Thyroid gland (tissue), 4 donors: ENCODE data around the gene ALDH1A2. TPM values are rescaled to one million over a fixed set of nuclear protein-coding genes. Genes with fewer than 3 reads are reported as not detected.

Experiments
- DNase-seq, 2 donors: peaks; one replicate each; pipeline ENCODE4 v3.0.0-alpha.2; 2019
- H3K27ac ChIP-seq, 3 donors: fragments of 200-600 bp; sonication (generic); 1 replicate in 2 of 3; 2 replicates in 1 of 3; pipeline ENCODE4 v1.5.1; 2016 to 2019; ENCODE audit warnings: mild to moderate bottlenecking in 1 of 3, moderate library complexity in 1 of 3
- H3K27me3 ChIP-seq: fragments of 200-600 bp; sonication (generic); one replicate; pipeline ENCODE4 v1.5.1; 2019
- H3K36me3 ChIP-seq, 2 donors: fragments of 200-600 bp; sonication (generic); one replicate each; pipeline ENCODE4 v1.5.1; 2016 to 2019
- H3K4me1 ChIP-seq, 2 donors: fragments of 200-600 bp; sonication (generic); one replicate each; pipeline ENCODE4 v1.5.1; 2017 to 2019
- H3K4me3 ChIP-seq, 3 donors: fragments of 200-600 bp; sonication (generic); replicated peaks in 1 of 3; 1 replicate in 2 of 3; 2 replicates in 1 of 3; pipeline ENCODE4 v1.5.1; 2016; ENCODE audit warnings: mild to moderate bottlenecking in 1 of 3
- H3K9me3 ChIP-seq: fragments of 200-600 bp; sonication (generic); one replicate; pipeline ENCODE4 v1.5.1; 2017
- POLR2A ChIP-seq, 2 donors: fragments of 450-650 bp; IDR thresholded peaks; one replicate each; pipeline ENCODE4 v1.6.1; 2017; ENCODE audit warnings: antibody characterized with exemption in 2 of 2, mild to moderate bottlenecking in 2 of 2, moderate library complexity in 1 of 2
- WGBS, 2 donors: methylation state at CpG; one replicate each; pipeline ENCODE4 v1.1.5; 2017; 5-methylcytosine and 5-hydroxymethylcytosine counted together
- intact Hi-C: fragments of 100-400 bp; cut with DNase I; formaldehyde crosslinking; loops from one replicate; pipeline ENCODE4 v1.15.1; 2023
- total RNA-seq, 4 donors: library from RNA; depleted of rRNA; stranded (reverse); fragments of >200 nt; gene quantifications; one replicate each; pipeline ENCODE4 v1.2.3, GENCODE V29; 2016
- TF ChIP-seq, protein P1 (sequence below), 6 experiments: fragments of 200-600 bp in 3 of 6; fragments of 450-650 bp in 3 of 6; sonication (generic) in 3 of 6; IDR thresholded peaks; one replicate each; pipeline ENCODE4 v1.5.1; 2016 to 2019; ENCODE audit warnings: antibody characterized with exemption in 6 of 6, mild to moderate bottlenecking in 2 of 6, inconsistent platforms in 1 of 6, moderate library complexity in 1 of 6

ALDH1A2 gene
- total RNA-seq, 4 donors from 2014 or later = 0.98 to 12.4 (median 7.3) TPM

DNA sequence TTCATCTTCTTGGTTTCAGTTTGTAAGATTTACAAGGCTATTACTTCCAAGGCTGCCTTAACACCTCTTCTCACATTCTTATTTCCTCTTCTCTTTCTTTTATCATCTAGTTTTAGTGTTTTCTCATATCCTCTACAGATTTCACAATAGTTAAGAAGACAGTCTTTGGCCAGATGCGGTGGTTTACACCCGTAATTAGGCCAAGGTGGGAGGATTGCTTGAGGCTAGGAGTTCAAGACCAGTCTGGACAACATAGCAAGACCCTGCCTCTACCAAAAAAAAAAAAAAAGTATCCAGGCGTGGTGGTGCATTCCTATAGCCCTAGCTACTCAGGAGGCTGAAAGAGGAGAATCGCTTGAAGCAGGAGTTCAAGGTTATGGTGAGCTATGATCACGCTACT lies 3.5 kb upstream of the ALDH1A2 start:
- no peak for DNase-seq
- intact Hi-C loops = loop anchor here (5.0 kb wide), 1 partner anchor 202 kb away; no protein-coding TSS in a partner anchor
- H3K4me3 ChIP-seq = no peak overlapping the region
- no peak overlapping the region for H3K27ac ChIP-seq
- TF ChIP-seq, protein P1, sequence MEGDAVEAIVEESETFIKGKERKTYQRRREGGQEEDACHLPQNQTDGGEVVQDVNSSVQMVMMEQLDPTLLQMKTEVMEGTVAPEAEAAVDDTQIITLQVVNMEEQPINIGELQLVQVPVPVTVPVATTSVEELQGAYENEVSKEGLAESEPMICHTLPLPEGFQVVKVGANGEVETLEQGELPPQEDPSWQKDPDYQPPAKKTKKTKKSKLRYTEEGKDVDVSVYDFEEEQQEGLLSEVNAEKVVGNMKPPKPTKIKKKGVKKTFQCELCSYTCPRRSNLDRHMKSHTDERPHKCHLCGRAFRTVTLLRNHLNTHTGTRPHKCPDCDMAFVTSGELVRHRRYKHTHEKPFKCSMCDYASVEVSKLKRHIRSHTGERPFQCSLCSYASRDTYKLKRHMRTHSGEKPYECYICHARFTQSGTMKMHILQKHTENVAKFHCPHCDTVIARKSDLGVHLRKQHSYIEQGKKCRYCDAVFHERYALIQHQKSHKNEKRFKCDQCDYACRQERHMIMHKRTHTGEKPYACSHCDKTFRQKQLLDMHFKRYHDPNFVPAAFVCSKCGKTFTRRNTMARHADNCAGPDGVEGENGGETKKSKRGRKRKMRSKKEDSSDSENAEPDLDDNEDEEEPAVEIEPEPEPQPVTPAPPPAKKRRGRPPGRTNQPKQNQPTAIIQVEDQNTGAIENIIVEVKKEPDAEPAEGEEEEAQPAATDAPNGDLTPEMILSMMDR (IDR thresholded peaks at IDR 0.05) = no peak
- TF ChIP-seq POLR2A (IDR thresholded peaks at IDR 0.05) = no peak
- peaks cover 25% of the 10 kb centered on the region for H3K27me3 ChIP-seq
- WGBS, 2 donors = 95 to 98% methylated on average over 5 of the region's 5 CpGs
- H3K4me1 ChIP-seq = peaks cover 11 to 15% of the 10 kb centered on the region in 2 donors
- H3K36me3 ChIP-seq = no peaks in the 10 kb centered on the region
- no peaks in the 10 kb centered on the region for H3K9me3 ChIP-seq

GRCh38 chr15:58066042-58066867 lies 744 bp upstream of the ALDH1A2 start:
- peak; percentile 51 to 66 for DNase-seq
- H3K36me3 ChIP-seq = no peaks in the 10 kb centered on the region
- peaks cover 11 to 15% of the 10 kb centered on the region in 2 donors for H3K4me1 ChIP-seq
- no peak for TF ChIP-seq POLR2A (IDR thresholded peaks at IDR 0.05)
- TF ChIP-seq, protein P1 (IDR thresholded peaks at IDR 0.05) = peak; percentile 44 to 91 (median 74)
- intact Hi-C loops = loop anchor here (5.0 kb wide), 1 partner anchor 199 kb away; no protein-coding TSS in a partner anchor
- H3K4me3 ChIP-seq = peak overlapping the region; percentile 2 to 28 (median 17)
- H3K27me3 ChIP-seq = peaks cover 26% of the 10 kb centered on the region
- H3K9me3 ChIP-seq = no peaks in the 10 kb centered on the region
- no peak overlapping the region for H3K27ac ChIP-seq
- WGBS, 2 donors = 12 to 19% methylated on average over 17 to 25 of the region's 59 CpGs

DNA sequence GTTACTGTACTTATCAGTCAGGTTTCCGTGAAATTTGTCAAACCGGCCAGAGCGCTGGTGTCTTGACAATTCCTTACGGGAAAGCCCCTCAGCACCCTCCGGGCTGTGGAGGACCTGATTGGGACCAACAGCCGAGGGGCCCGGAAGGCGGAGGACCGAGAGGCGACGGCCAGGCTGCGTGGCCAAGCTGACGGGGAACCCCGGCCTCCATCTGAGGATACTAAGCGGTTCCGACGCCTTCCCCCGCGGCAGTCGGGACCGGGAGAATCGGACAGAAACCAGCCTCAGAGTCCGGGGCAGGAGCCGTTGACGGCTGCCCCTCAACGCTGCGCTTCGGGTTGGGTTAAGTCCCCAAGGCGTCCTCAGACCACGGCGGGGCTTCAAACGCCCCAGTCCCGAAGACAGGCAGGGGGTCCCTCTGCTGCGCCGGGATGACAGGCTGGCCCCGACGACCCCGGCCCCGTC lies 499 bp downstream of the ALDH1A2 start:
- Histone ChIP-seq H3K4me3 (peak overlapping the region in 1 of 3 donors; percentile 28), H3K27ac (no peak overlapping the region), H3K4me1 (peaks cover 11 to 15% of the 10 kb centered on the region in 2 donors), H3K9me3 (no peaks in the 10 kb centered on the region), H3K36me3 (no peaks in the 10 kb centered on the region), H3K27me3 (peaks cover 26% of the 10 kb centered on the region)
- TF ChIP-seq, protein P1 (IDR thresholded peaks at IDR 0.05) = no peak
- no peak for TF ChIP-seq POLR2A (IDR thresholded peaks at IDR 0.05)
- WGBS, 2 donors = 8 to 13% methylated on average over 6 to 39 of the region's 39 CpGs
- peak; percentile 3 to 4 for DNase-seq
- intact Hi-C loops = loop anchor here (5.0 kb wide), 1 partner anchor 198 kb away; no protein-coding TSS in a partner anchor

- intact Hi-C loops = no loop called here
- 28 to 36% methylated on average over 22 of the region's 22 CpGs for WGBS, 2 donors
- H3K9me3 ChIP-seq = no peaks in the 10 kb centered on the region
- no peak for TF ChIP-seq POLR2A (IDR thresholded peaks at IDR 0.05)
- TF ChIP-seq, protein P1 (IDR thresholded peaks at IDR 0.05) = no peak
- no peak for DNase-seq
- H3K4me1 ChIP-seq = peaks cover 11 to 15% of the 10 kb centered on the region in 2 donors
- no peak overlapping the region for H3K27ac ChIP-seq
- no peaks in the 10 kb centered on the region for H3K36me3 ChIP-seq
- peaks cover 26% of the 10 kb centered on the region for H3K27me3 ChIP-seq
- no peak overlapping the region for H3K4me3 ChIP-seq
These were observed 1.2 kb downstream of the ALDH1A2 start for GRCh38 chr15:58064082-58064979.
